Thyroid gland (tissue), 4 donors: ENCODE measurements around the gene RAB39B.

ENCODE experiments used
- POLR2A ChIP-seq, 2 donors: fragments of 450-650 bp; IDR thresholded peaks; one replicate each; pipeline ENCODE4 v1.6.1; 2017; ENCODE audit warnings: antibody characterized with exemption in 2 of 2, mild to moderate bottlenecking in 2 of 2, moderate library complexity in 1 of 2
- TF ChIP-seq, protein P1 (sequence below), 6 experiments: fragments of 200-600 bp in 3 of 6; fragments of 450-650 bp in 3 of 6; sonication (generic) in 3 of 6; IDR thresholded peaks; one replicate each; pipeline ENCODE4 v1.5.1; 2016 to 2019; ENCODE audit warnings: antibody characterized with exemption in 6 of 6, mild to moderate bottlenecking in 2 of 6, inconsistent platforms in 1 of 6, moderate library complexity in 1 of 6

DNA sequence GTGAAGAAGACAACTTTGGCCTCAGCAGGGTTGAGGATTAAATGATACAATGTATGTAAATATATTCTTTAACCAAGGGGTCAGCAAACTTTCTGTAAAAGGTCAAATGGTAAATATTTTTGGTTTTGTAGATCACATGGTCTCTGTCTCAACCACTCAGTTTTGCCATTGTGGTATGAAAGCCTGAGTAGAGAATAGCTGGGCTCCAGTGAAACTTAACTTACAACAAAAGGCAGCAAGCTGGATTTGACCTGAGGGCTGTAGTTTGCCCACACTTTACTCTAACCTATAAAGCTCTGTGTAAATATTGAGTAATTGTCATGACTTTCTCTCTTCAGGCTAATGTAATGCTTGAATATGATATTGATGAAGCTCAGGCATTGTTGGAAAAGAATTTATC lies 28.4 kb downstream of the RAB39B start:
- no peak for TF ChIP-seq POLR2A (IDR thresholded peaks at IDR 0.05)
- TF ChIP-seq, protein P1, sequence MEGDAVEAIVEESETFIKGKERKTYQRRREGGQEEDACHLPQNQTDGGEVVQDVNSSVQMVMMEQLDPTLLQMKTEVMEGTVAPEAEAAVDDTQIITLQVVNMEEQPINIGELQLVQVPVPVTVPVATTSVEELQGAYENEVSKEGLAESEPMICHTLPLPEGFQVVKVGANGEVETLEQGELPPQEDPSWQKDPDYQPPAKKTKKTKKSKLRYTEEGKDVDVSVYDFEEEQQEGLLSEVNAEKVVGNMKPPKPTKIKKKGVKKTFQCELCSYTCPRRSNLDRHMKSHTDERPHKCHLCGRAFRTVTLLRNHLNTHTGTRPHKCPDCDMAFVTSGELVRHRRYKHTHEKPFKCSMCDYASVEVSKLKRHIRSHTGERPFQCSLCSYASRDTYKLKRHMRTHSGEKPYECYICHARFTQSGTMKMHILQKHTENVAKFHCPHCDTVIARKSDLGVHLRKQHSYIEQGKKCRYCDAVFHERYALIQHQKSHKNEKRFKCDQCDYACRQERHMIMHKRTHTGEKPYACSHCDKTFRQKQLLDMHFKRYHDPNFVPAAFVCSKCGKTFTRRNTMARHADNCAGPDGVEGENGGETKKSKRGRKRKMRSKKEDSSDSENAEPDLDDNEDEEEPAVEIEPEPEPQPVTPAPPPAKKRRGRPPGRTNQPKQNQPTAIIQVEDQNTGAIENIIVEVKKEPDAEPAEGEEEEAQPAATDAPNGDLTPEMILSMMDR (IDR thresholded peaks at IDR 0.05): no peak
